GM19351 (cell line): ENCODE measurements around the gene STK40.
A peak's percentile ranks its signal among the peaks of the same experiment; 100 is the strongest.

ENCODE experiments used
- ATAC-seq: cut with Tn5 transposase; IDR thresholded peaks from one replicate; pipeline ENCODE4 v1.9.1; 2021; ENCODE audit warnings: mild to moderate bottlenecking, moderate library complexity; ENCODE audit not compliant: unreplicated experiment

The STK40 gene

GRCh38 chr1:36398370-36398977 is 12.8 kb upstream of the STK40 start:
- no peak for ATAC-seq

GRCh38 chr1:36397378-36398230 is 11.9 kb upstream of the STK40 start, which contains the start of gene LSM10:
LSM10 (minus strand) TSS chr1:36397908; CDS start chr1:36394129, 3,779 bp downstream.
- ATAC-seq = peak; percentile 94

- ATAC-seq = no peak
These were observed 11.3 kb upstream of the STK40 start for GRCh38 chr1:36397083-36397377.

GRCh38 chr1:36396359-36396758 is 10.6 kb upstream of the STK40 start:
- ATAC-seq = no peak

- no peak for ATAC-seq
These were observed 8.0 kb upstream of the STK40 start for GRCh38 chr1:36393686-36394085.

- ATAC-seq = no peak
These were observed 7.1 kb upstream of the STK40 start for GRCh38 chr1:36392836-36393235.

GRCh38 chr1:36391271-36391670 is 5.5 kb upstream of the STK40 start:
- ATAC-seq = no peak

GRCh38 chr1:36390411-36390810 is 4.7 kb upstream of the STK40 start:
- no peak for ATAC-seq

- ATAC-seq = no peak
These were observed 4.3 kb upstream of the STK40 start for GRCh38 chr1:36389999-36390398.

- no peak for ATAC-seq
These were observed 3.5 kb upstream of the STK40 start for GRCh38 chr1:36389261-36389660.

GRCh38 chr1:36387141-36387949 is 1.6 kb upstream of the STK40 start:
- no peak for ATAC-seq

GRCh38 chr1:36386265-36387140 is 779 bp upstream of the STK40 start:
- peak; percentile 46 for ATAC-seq

GRCh38 chr1:36384542-36385409 is 948 bp downstream of the STK40 start:
- no peak for ATAC-seq

GRCh38 chr1:36383240-36383639 is 2.5 kb downstream of the STK40 start:
- ATAC-seq = no peak

- ATAC-seq = no peak
These were observed 3.1 kb downstream of the STK40 start for GRCh38 chr1:36382669-36383068.

GRCh38 chr1:36382231-36382630 is 3.5 kb downstream of the STK40 start:
- ATAC-seq = no peak

- ATAC-seq = no peak
These were observed 4.3 kb downstream of the STK40 start for GRCh38 chr1:36381405-36381804.

- ATAC-seq = no peak
These were observed 4.9 kb downstream of the STK40 start for GRCh38 chr1:36380782-36381181.

GRCh38 chr1:36380143-36380619 is 5.5 kb downstream of the STK40 start:
- no peak for ATAC-seq
